ENCODE data around the gene AADACL2. TPM values are rescaled to one million over a fixed set of nuclear protein-coding genes. Genes with fewer than 3 reads are reported as not detected.
"Not testable (repeated sequence)": the region's sequence is repeated elsewhere in the genome, so short reads cannot be mapped to it uniquely, and the experiment has no call there.

Gene AADACL2
- total RNA-seq, 1 donor from 2014 or later = not detected

- no peak for DNase-seq (ENCODE audit: extremely low spot score, unreplicated experiment)
- Mint-ChIP-seq H3K27ac (ENCODE audit: unreplicated experiment) (no peak overlapping the region), H3K27me3 (ENCODE audit: unreplicated experiment) (no peaks in the 10 kb centered on the region), H3K36me3 (ENCODE audit: unreplicated experiment) (peaks cover 2% of the 10 kb centered on the region), H3K9me3 (ENCODE audit: unreplicated experiment) (peaks cover 4% of the 10 kb centered on the region), H3K4me3 (ENCODE audit: unreplicated experiment) (no peak overlapping the region), H3K4me1 (ENCODE audit: unreplicated experiment) (no peaks in the 10 kb centered on the region)
- no peak for TF ChIP-seq CTCF (IDR thresholded peaks at IDR 0.05)
Observed at GRCh38 chr3:151753846-151754245, 20.1 kb downstream of the AADACL2 start.

GRCh38 chr3:151761581-151761980, 27.9 kb downstream of the AADACL2 start:
- TF ChIP-seq CTCF (IDR thresholded peaks at IDR 0.05) = no peak
- no peaks in the 10 kb centered on the region for H3K27me3 Mint-ChIP-seq (ENCODE audit: unreplicated experiment)
- H3K9me3 Mint-ChIP-seq (ENCODE audit: unreplicated experiment) = no peaks in the 10 kb centered on the region
- H3K36me3 Mint-ChIP-seq (ENCODE audit: unreplicated experiment) = no peaks in the 10 kb centered on the region
- no peak overlapping the region for H3K27ac Mint-ChIP-seq (ENCODE audit: unreplicated experiment)
- peaks cover 10% of the 10 kb centered on the region for H3K4me1 Mint-ChIP-seq (ENCODE audit: unreplicated experiment)
- no peak for DNase-seq (ENCODE audit: extremely low spot score, unreplicated experiment)
- H3K4me3 Mint-ChIP-seq (ENCODE audit: unreplicated experiment) = no peak overlapping the region

GRCh38 chr3:151764699-151765098, 31.0 kb downstream of the AADACL2 start:
- not testable (repeated sequence) for H3K4me3 Mint-ChIP-seq (ENCODE audit: unreplicated experiment); DNase-seq (ENCODE audit: extremely low spot score, unreplicated experiment); H3K27me3 Mint-ChIP-seq (ENCODE audit: unreplicated experiment); H3K9me3 Mint-ChIP-seq (ENCODE audit: unreplicated experiment); H3K27ac Mint-ChIP-seq (ENCODE audit: unreplicated experiment); H3K36me3 Mint-ChIP-seq (ENCODE audit: unreplicated experiment)
- peaks cover 18% of the 10 kb centered on the region for H3K4me1 Mint-ChIP-seq (ENCODE audit: unreplicated experiment)

- DNase-seq (ENCODE audit: extremely low spot score, unreplicated experiment) = no peak
- H3K36me3 Mint-ChIP-seq (ENCODE audit: unreplicated experiment) = no peaks in the 10 kb centered on the region
- no peaks in the 10 kb centered on the region for H3K9me3 Mint-ChIP-seq (ENCODE audit: unreplicated experiment)
- H3K4me3 Mint-ChIP-seq (ENCODE audit: unreplicated experiment) = no peak overlapping the region
- peaks cover 27% of the 10 kb centered on the region for H3K4me1 Mint-ChIP-seq (ENCODE audit: unreplicated experiment)
- H3K27me3 Mint-ChIP-seq (ENCODE audit: unreplicated experiment) = no peaks in the 10 kb centered on the region
- no peak overlapping the region for H3K27ac Mint-ChIP-seq (ENCODE audit: unreplicated experiment)
- TF ChIP-seq CTCF (IDR thresholded peaks at IDR 0.05) = no peak
Observed at GRCh38 chr3:151765685-151766084, 32.0 kb downstream of the AADACL2 start.

GRCh38 chr3:151766454-151766853, 32.7 kb downstream of the AADACL2 start:
- Mint-ChIP-seq H3K9me3 (ENCODE audit: unreplicated experiment) (no peaks in the 10 kb centered on the region), H3K36me3 (ENCODE audit: unreplicated experiment) (no peaks in the 10 kb centered on the region), H3K27ac (ENCODE audit: unreplicated experiment) (no peak overlapping the region), H3K4me1 (ENCODE audit: unreplicated experiment) (peaks cover 34% of the 10 kb centered on the region), H3K27me3 (ENCODE audit: unreplicated experiment) (no peaks in the 10 kb centered on the region), H3K4me3 (ENCODE audit: unreplicated experiment) (no peak overlapping the region)
- no peak for TF ChIP-seq CTCF (IDR thresholded peaks at IDR 0.05)
- no peak for DNase-seq (ENCODE audit: extremely low spot score, unreplicated experiment)

GRCh38 chr3:151768393-151768930, 34.7 kb downstream of the AADACL2 start:
- H3K36me3 Mint-ChIP-seq (ENCODE audit: unreplicated experiment) = no peaks in the 10 kb centered on the region

More at GRCh38 chr3:151768393-151768930, 34.7 kb downstream of the AADACL2 start:
- Mint-ChIP-seq H3K27me3 (ENCODE audit: unreplicated experiment) (no peaks in the 10 kb centered on the region), H3K4me1 (ENCODE audit: unreplicated experiment) (peaks cover 39% of the 10 kb centered on the region), H3K9me3 (ENCODE audit: unreplicated experiment) (no peaks in the 10 kb centered on the region), H3K4me3 (ENCODE audit: unreplicated experiment) (no peak overlapping the region), H3K27ac (ENCODE audit: unreplicated experiment) (peak overlapping the region; percentile 54)
- no peak for TF ChIP-seq CTCF (IDR thresholded peaks at IDR 0.05)
- DNase-seq (ENCODE audit: extremely low spot score, unreplicated experiment) = no peak
